ENCODE results near the gene ETDB. TPM values are rescaled to one million over a fixed set of nuclear protein-coding genes. Genes with fewer than 3 reads are reported as not detected.

The ETDB gene
- polyA plus RNA-seq, 1 donor from 2014 or later = not detected

GRCh38 chrX:135112096-135112729 lies 8.1 kb downstream of the ETDB start:
- no peak overlapping the region for H2AFZ ChIP-seq (ENCODE audit: low read depth, low read length)
- no peak overlapping the region for H3K4me3 ChIP-seq (ENCODE audit: low read length)
- H3F3A ChIP-seq (ENCODE audit: insufficient read depth, low read length, poor library complexity, severe bottlenecking) = no peaks in the 10 kb centered on the region
- H3K9me2 ChIP-seq (ENCODE audit: insufficient read depth, low read length) = no peaks in the 10 kb centered on the region
- no peak for TF ChIP-seq REST (IDR thresholded peaks at IDR 0.05; ENCODE audit: borderline replicate concordance)
- TF ChIP-seq EZH2 (IDR thresholded peaks at IDR 0.05; ENCODE audit: borderline replicate concordance, insufficient read depth, low read length, poor library complexity, severe bottlenecking) = no peak
- no peak for TF ChIP-seq SMC3 (conservative IDR thresholded peaks at IDR 0.05; ENCODE audit: poor library complexity)
- no peak for TF ChIP-seq TAF1 (IDR thresholded peaks at IDR 0.05; ENCODE audit: low read depth)
- TF ChIP-seq MXI1 (conservative IDR thresholded peaks at IDR 0.05; ENCODE audit: poor library complexity, severe bottlenecking) = no peak
- TF ChIP-seq POLR2AphosphoS5 (IDR thresholded peaks at IDR 0.05) = no peak
- TF ChIP-seq EP300 (conservative IDR thresholded peaks at IDR 0.05; ENCODE audit: poor library complexity, severe bottlenecking) = no peak
- TF ChIP-seq RAD21 (conservative IDR thresholded peaks at IDR 0.05) = no peak
- TF ChIP-seq CTCF (IDR thresholded peaks at IDR 0.05; ENCODE audit: poor library complexity, severe bottlenecking) = no peak
- H4K20me1 ChIP-seq (ENCODE audit: insufficient read depth) = no peaks in the 10 kb centered on the region
- H3K36me3 ChIP-seq (ENCODE audit: insufficient read depth, low read length) = no peaks in the 10 kb centered on the region
- H3K27ac ChIP-seq (ENCODE audit: low read length) = no peak overlapping the region
- H3K9me3 ChIP-seq (ENCODE audit: low read length) = no peaks in the 10 kb centered on the region
- H3K79me2 ChIP-seq (replicated peaks; ENCODE audit: insufficient read depth, low read length) = no peaks in the 10 kb centered on the region
- H3K27me3 ChIP-seq (ENCODE audit: insufficient read depth, low read depth, low read length) = no peaks in the 10 kb centered on the region
- no peak overlapping the region for H3K9ac ChIP-seq (ENCODE audit: low read length)
- H3K4me2 ChIP-seq (ENCODE audit: low read length) = no peak overlapping the region

GRCh38 chrX:135109554-135109953 lies 10.8 kb downstream of the ETDB start:
- no peaks in the 10 kb centered on the region for H3K9me3 ChIP-seq (ENCODE audit: low read length)
- H3K9me2 ChIP-seq (ENCODE audit: insufficient read depth, low read length) = no peaks in the 10 kb centered on the region
- H3K4me3 ChIP-seq (ENCODE audit: low read length) = no peak overlapping the region
- no peaks in the 10 kb centered on the region for H3K79me2 ChIP-seq (replicated peaks; ENCODE audit: insufficient read depth, low read length)
- H3K36me3 ChIP-seq (ENCODE audit: insufficient read depth, low read length) = no peaks in the 10 kb centered on the region
- no peak overlapping the region for H3K27ac ChIP-seq (ENCODE audit: low read length)
- no peaks in the 10 kb centered on the region for H4K20me1 ChIP-seq (ENCODE audit: insufficient read depth)
- H3K27me3 ChIP-seq (ENCODE audit: insufficient read depth, low read depth, low read length) = no peaks in the 10 kb centered on the region
- H3F3A ChIP-seq (ENCODE audit: insufficient read depth, low read length, poor library complexity, severe bottlenecking) = no peaks in the 10 kb centered on the region
- H3K9ac ChIP-seq (ENCODE audit: low read length) = no peak overlapping the region
- no peak overlapping the region for H2AFZ ChIP-seq (ENCODE audit: low read depth, low read length)
- no peak overlapping the region for H3K4me2 ChIP-seq (ENCODE audit: low read length)
- TF ChIP-seq POLR2AphosphoS5 (IDR thresholded peaks at IDR 0.05) (no peak), SMC3 (conservative IDR thresholded peaks at IDR 0.05; ENCODE audit: poor library complexity) (no peak), TAF1 (IDR thresholded peaks at IDR 0.05; ENCODE audit: low read depth) (no peak), CTCF (IDR thresholded peaks at IDR 0.05; ENCODE audit: poor library complexity, severe bottlenecking) (no peak), REST (IDR thresholded peaks at IDR 0.05; ENCODE audit: borderline replicate concordance) (no peak), MXI1 (conservative IDR thresholded peaks at IDR 0.05; ENCODE audit: poor library complexity, severe bottlenecking) (no peak), RAD21 (conservative IDR thresholded peaks at IDR 0.05) (no peak), EZH2 (IDR thresholded peaks at IDR 0.05; ENCODE audit: borderline replicate concordance, insufficient read depth, low read length, poor library complexity, severe bottlenecking) (no peak), EP300 (conservative IDR thresholded peaks at IDR 0.05; ENCODE audit: poor library complexity, severe bottlenecking) (no peak)

Data from neural cell (in vitro differentiated cells).